Measurements from ENCODE around the gene CYP2U1.

- no peak for TF ChIP-seq POLR2A (IDR thresholded peaks at IDR 0.05)
- no peak for TF ChIP-seq CTCF (IDR thresholded peaks at IDR 0.05 in 4 of 5, conservative IDR thresholded peaks at IDR 0.05 in 1 of 5)
Measured at GRCh38 chr4:107950746-107951540, 19.6 kb downstream of the CYP2U1 start.
